GM19238 (cell line): ENCODE results near the gene FAM107B.
"Not testable (repeated sequence)": the region's sequence is repeated elsewhere in the genome, so short reads cannot be mapped to it uniquely, and the experiment has no call there.

Source experiments
- DNase-seq: peaks from one replicate; pipeline ENCODE4 v3.0.0; 2011; ENCODE audit warnings: low spot score; ENCODE audit not compliant: insufficient read length

Gene FAM107B

GRCh38 chr10:14667280-14667679 lies 107.4 kb downstream of the FAM107B start:
- DNase-seq, result no peak

GRCh38 chr10:14665865-14666857 lies 108.5 kb downstream of the FAM107B start:
- no peak for DNase-seq

- DNase-seq, result no peak
These were observed 109.4 kb downstream of the FAM107B start for GRCh38 chr10:14665304-14665703.

- DNase-seq, result no peak
These were observed 110.4 kb downstream of the FAM107B start for GRCh38 chr10:14664345-14664744.

GRCh38 chr10:14661818-14662217 lies 112.9 kb downstream of the FAM107B start:
- DNase-seq, result no peak

- DNase-seq, result no peak
These were observed 113.9 kb downstream of the FAM107B start for GRCh38 chr10:14660831-14661230.

GRCh38 chr10:14659626-14660196 lies 115.0 kb downstream of the FAM107B start:
- DNase-seq, result peak; percentile 44

GRCh38 chr10:14659137-14659536 lies 115.6 kb downstream of the FAM107B start:
- DNase-seq, result not testable (repeated sequence)

GRCh38 chr10:14658331-14659127 lies 116.2 kb downstream of the FAM107B start:
- no peak for DNase-seq

- DNase-seq, result no peak
These were observed 118.5 kb downstream of the FAM107B start for GRCh38 chr10:14656052-14656730.

- DNase-seq, result no peak
These were observed 119.8 kb downstream of the FAM107B start for GRCh38 chr10:14654821-14655382.

- DNase-seq, result no peak
These were observed 121.2 kb downstream of the FAM107B start for GRCh38 chr10:14653271-14654161.

- DNase-seq, result no peak
These were observed 121.9 kb downstream of the FAM107B start for GRCh38 chr10:14652816-14653215.

- DNase-seq, result no peak
These were observed 122.6 kb downstream of the FAM107B start for GRCh38 chr10:14652067-14652466.

- DNase-seq, result no peak
These were observed 125.0 kb downstream of the FAM107B start for GRCh38 chr10:14649739-14650138.

- no peak for DNase-seq
These were observed 125.8 kb downstream of the FAM107B start for GRCh38 chr10:14648946-14649345.

- DNase-seq, result peak; percentile 65
These were observed 126.5 kb downstream of the FAM107B start for GRCh38 chr10:14648005-14648765.

- DNase-seq, result no peak
These were observed 129.3 kb downstream of the FAM107B start for GRCh38 chr10:14645239-14645960.
